GM12878 (cell line): ENCODE data around the gene ZDHHC22. TPM values are rescaled to one million over a fixed set of nuclear protein-coding genes. Genes with fewer than 3 reads are reported as not detected.

Experiments
- HDAC2 ChIP-seq: fragments of 200-600 bp; sonication (generic); IDR thresholded peaks from 2 replicates; pipeline ENCODE4 v1.6.1; 2017
- HDAC6 ChIP-seq: fragments of 200-600 bp; sonication (generic); IDR thresholded peaks from one replicate; pipeline ENCODE4 v1.8.0; 2017; ENCODE audit warnings: antibody characterized with exemption; ENCODE audit not compliant: unreplicated experiment
- IRF3 ChIP-seq: fragments of 450-650 bp; IDR thresholded peaks from 2 replicates; pipeline ENCODE4 v1.6.1; 2014; ENCODE audit warnings: mild to moderate bottlenecking
- RB1 ChIP-seq: fragments of 450-650 bp; formaldehyde crosslinking; IDR thresholded peaks from 2 replicates; pipeline ENCODE4 v1.6.1; 2017; ENCODE audit warnings: mild to moderate bottlenecking, borderline replicate concordance
- TCF3 ChIP-seq: IDR thresholded peaks from 2 replicates; pipeline ENCODE4 v1.6.1; 2012; ENCODE audit warnings: low read depth, mild to moderate bottlenecking, low read length, borderline replicate concordance; ENCODE audit not compliant: insufficient read depth
- YBX1 ChIP-seq: fragments of 450-650 bp; IDR thresholded peaks from 2 replicates; pipeline ENCODE4 v1.6.1; 2016; ENCODE audit warnings: antibody characterized with exemption
- ZBTB40 ChIP-seq: fragments of 450-650 bp; IDR thresholded peaks from 2 replicates; pipeline ENCODE4 v1.6.1; 2016; ENCODE audit warnings: mild to moderate bottlenecking, moderate library complexity, borderline replicate concordance
- ZNF592 ChIP-seq: fragments of 450-650 bp; IDR thresholded peaks from 2 replicates; pipeline ENCODE4 v1.6.1; 2017; ENCODE audit warnings: mild to moderate bottlenecking, moderate library complexity
- polyA plus RNA-seq, 11 experiments: library from polyadenylated mRNA; depleted of rRNA in 4 of 11; unstranded in 6 of 11; stranded (reverse) in 5 of 11; fragments of >200 nt; fragmentation: Nextera tagmentation in 4 of 11; fragmentation: Illumina TruSeq in 1 of 11; extraction: Ambion mirVana in 4 of 11; extraction: Trizol in 1 of 11; gene quantifications; 1 replicate in 1 of 11; 2 replicates in 10 of 11; pipeline versions ENCODE4 v1.2.1 to v1.2.3, GENCODE V29; 2011 to 2016; ENCODE audit warnings: inconsistent platforms in 2 of 11, missing spikeins in 2 of 11, low read depth in 1 of 11
- total RNA-seq, 4 experiments: library from RNA; depleted of rRNA in 3 of 4; stranded (reverse); fragments of >200 nt in 3 of 4; fragmentation: Illumina TruSeq in 1 of 4; extraction: Trizol in 1 of 4; gene quantifications; 2 replicates each; pipeline versions ENCODE4 v1.2.1 to v1.2.3, GENCODE V29; 2013 to 2021

Gene ZDHHC22
- total and polyA plus RNA-seq, 10 of the 15 experiments (the other 5 are each of a cell fraction or from before 2014, with no cell fraction given), result 0.06 TPM; not detected in 9

GRCh38 chr14:77181603-77182437, 40.2 kb upstream of the ZDHHC22 start, which contains the start of gene TMEM63C (continued):
- TF ChIP-seq HDAC6 (no peak), IRF3 (0 out of 2 replicates have a peak, but pooled peaks have one; percentile 60), RB1 (no peak), YBX1 (no peak), ZBTB40 (no peak), ZNF592 (no peak), TCF3 (0 out of 2 replicates have a peak, but pooled peaks have one; percentile 37), HDAC2 (no peak)
